ENCODE data around the gene CELSR1. TPM values are rescaled to one million over a fixed set of nuclear protein-coding genes. Genes with fewer than 3 reads are reported as not detected.

The CELSR1 gene
- polyA plus RNA-seq, 2 donors = 19.8 to 34.8 TPM

DNA sequence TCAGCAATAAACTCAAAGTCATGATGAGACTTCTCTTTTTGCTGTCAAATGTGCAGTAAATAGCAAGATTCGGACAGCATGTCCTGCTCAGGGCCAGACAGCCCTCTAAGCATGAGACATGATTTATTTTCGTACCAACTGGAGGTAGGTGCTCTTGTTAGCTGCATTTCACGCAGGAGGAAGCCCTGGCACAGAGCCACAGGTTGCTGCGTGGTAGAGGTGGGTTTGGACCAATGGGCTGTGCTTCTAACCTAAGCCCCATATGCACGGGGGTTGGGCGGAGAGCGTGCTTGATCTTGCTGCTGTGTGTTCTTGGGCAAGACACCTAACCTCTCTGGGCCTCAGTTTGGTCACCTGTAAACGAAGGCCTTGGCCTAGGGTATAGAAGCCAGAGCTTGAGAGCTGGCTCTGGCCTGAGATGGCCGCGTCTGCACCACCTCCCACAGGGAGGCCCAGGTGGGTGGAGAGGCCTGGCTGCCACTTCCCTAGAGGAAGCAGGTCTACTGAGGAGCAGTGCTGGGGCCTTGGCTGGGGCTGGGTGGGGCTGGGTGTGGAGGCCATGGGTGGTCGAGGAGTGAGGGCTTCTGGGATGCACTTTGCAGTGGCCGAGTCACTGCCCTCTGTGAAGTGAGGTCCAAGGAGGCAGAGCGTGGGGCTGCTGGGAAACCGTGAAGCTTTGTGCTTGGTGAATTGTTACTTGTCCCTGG, 44.3 kb upstream of the CELSR1 start:
- Histone ChIP-seq H3K4me3 (ENCODE audit: low read depth in 1 of 2, low read length in 2 of 2) (no peak overlapping the region), H3K27me3 (ENCODE audit: control insufficient read depth in 1 of 2, insufficient read depth in 2 of 2, low read length in 2 of 2) (no peaks in the 10 kb centered on the region), H3K9me3 (ENCODE audit: control insufficient read depth in 2 of 2, insufficient read depth in 1 of 2, low read depth in 1 of 2, low read length in 1 of 2) (no peaks in the 10 kb centered on the region), H3K4me1 (ENCODE audit: control insufficient read depth in 2 of 2, insufficient read depth in 2 of 2, low read length in 1 of 2) (peaks cover 15 to 50% of the 10 kb centered on the region in 2 donors), H3K27ac (ENCODE audit: low read depth in 2 of 2, low read length in 1 of 2) (peak overlapping the region in 1 of 2 donors; percentile 15), H3K36me3 (ENCODE audit: control insufficient read depth in 2 of 2, insufficient read depth in 2 of 2, low read length in 1 of 2) (no peaks in the 10 kb centered on the region)
- WGBS, 2 donors = 69 to 73% methylated on average over 14 of the region's 14 CpGs

DNA sequence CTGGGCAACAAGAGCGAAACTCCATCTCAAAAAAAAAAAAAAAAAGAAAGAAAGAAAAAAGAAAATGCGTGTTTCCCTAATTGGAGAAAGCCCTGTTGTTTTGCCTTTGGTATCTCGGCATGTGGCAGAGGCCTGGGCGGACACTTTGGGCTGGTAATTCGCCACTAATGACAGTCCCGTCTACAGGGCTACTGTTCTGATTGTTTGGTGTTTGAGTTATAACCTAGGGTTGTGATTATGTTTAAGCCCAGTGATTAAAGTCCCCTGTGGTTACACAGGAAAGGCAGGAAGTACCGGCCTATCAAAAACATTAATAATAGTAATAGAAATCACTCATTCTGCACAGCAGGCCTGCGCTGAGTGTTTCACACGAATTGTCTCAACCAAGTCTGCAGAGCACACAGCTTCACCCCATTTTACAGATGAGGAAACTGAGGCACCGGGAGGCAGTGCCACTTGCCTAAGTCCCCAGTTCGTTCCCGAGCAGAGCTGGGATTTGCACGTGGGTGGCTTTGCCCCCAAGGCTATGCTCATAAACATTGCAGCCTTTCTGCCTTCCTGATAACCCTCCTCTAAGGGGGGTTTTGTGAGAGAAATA, 43.6 kb upstream of the CELSR1 start:
- no peaks in the 10 kb centered on the region for H3K27me3 ChIP-seq (ENCODE audit: control insufficient read depth in 1 of 2, insufficient read depth in 2 of 2, low read length in 2 of 2)
- H3K4me3 ChIP-seq (ENCODE audit: low read depth in 1 of 2, low read length in 2 of 2) = no peak overlapping the region
- H3K9me3 ChIP-seq (ENCODE audit: control insufficient read depth in 2 of 2, insufficient read depth in 1 of 2, low read depth in 1 of 2, low read length in 1 of 2) = no peaks in the 10 kb centered on the region
- H3K4me1 ChIP-seq (ENCODE audit: control insufficient read depth in 2 of 2, insufficient read depth in 2 of 2, low read length in 1 of 2) = peaks cover 19 to 51% of the 10 kb centered on the region in 2 donors
- no peaks in the 10 kb centered on the region for H3K36me3 ChIP-seq (ENCODE audit: control insufficient read depth in 2 of 2, insufficient read depth in 2 of 2, low read length in 1 of 2)
- WGBS, 2 donors = 56 to 59% methylated on average over 12 to 13 of the region's 13 CpGs
- no peak overlapping the region for H3K27ac ChIP-seq (ENCODE audit: low read depth in 2 of 2, low read length in 1 of 2)

DNA sequence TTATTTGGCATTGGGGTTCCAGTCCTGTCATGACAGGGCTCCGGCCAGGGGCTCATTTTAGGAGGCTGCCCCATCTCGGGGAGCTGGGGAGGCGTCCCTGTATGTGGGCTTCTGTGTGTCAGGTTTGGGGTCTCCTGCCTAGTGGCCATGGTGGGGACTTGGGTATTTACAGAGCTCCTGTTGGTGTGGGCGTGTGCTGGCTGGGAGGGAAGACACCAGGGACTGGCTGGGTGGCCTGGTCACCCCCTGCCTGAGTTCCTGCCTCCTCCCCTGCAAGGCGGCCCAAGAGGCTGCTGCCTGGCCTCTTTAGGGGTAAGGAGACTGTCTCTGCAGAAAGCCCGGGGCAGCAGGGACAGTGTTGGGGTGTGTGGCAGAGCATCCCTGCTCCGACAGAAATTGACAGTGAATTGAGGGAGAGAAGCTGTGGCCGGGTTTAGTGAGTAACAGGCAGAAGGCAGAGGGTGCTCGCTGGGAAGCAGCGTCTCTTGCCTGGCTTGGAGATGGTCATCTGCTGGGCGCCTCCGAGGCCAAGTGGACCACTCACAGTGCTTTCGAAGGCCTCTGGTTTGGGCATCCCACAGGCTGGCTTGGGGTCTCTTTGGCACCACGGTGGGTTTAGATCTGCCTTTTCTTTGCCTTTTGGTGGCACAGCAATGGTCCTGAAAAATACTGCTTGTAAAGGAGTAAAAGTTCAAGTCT, 42.5 kb upstream of the CELSR1 start:
- 65 to 73% methylated on average over 14 of the region's 14 CpGs for WGBS, 2 donors
- no peaks in the 10 kb centered on the region for H3K27me3 ChIP-seq (ENCODE audit: control insufficient read depth in 1 of 2, insufficient read depth in 2 of 2, low read length in 2 of 2)
- H3K36me3 ChIP-seq (ENCODE audit: control insufficient read depth in 2 of 2, insufficient read depth in 2 of 2, low read length in 1 of 2) = no peaks in the 10 kb centered on the region
- H3K27ac ChIP-seq (ENCODE audit: low read depth in 2 of 2, low read length in 1 of 2) = peak overlapping the region; percentile 40 to 79
- H3K4me1 ChIP-seq (ENCODE audit: control insufficient read depth in 2 of 2, insufficient read depth in 2 of 2, low read length in 1 of 2) = peaks cover 19 to 53% of the 10 kb centered on the region in 2 donors
- no peaks in the 10 kb centered on the region for H3K9me3 ChIP-seq (ENCODE audit: control insufficient read depth in 2 of 2, insufficient read depth in 1 of 2, low read depth in 1 of 2, low read length in 1 of 2)
- no peak overlapping the region for H3K4me3 ChIP-seq (ENCODE audit: low read depth in 1 of 2, low read length in 2 of 2)

DNA sequence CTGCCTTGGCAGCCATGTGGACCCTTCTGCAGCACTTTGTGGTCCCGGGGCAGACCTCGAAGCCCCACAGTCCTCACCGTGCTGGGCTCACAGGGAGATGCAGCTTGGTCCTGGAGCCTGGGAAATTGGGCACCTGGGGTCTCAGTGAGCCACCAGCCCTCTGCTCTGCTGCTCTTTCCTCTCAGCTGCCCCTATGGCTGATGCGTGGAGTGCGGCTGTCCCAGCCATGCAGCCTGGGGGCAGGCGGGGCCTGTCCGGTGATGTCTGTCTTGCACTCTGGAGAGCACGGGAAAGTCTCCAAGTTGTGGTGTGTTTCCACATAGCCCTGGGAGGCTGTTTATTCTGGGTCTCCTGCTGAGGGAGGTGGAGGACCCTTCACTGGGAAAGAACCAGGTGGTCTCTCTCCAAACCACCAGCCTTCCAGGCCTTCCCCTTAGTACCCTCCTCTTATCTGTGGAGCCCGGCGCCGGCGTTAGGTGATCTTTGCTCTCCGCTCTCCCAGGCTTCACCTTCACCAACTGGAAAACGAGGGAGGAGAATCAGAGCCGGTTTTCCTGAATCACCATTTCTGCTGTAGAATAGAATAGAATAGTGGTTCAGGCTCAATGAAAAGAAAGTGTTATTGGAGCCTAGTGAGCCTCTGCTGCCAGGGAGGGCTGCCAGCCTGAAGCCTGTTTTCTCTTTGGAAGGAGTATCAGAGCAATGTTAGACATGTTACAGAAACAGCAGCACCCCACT, 41.6 kb upstream of the CELSR1 start:
- H3K27ac ChIP-seq (ENCODE audit: low read depth in 2 of 2, low read length in 1 of 2) = peak overlapping the region; percentile 72 to 79
- no peaks in the 10 kb centered on the region for H3K36me3 ChIP-seq (ENCODE audit: control insufficient read depth in 2 of 2, insufficient read depth in 2 of 2, low read length in 1 of 2)
- WGBS, 2 donors = 39 to 44% methylated on average over 15 of the region's 15 CpGs
- peaks cover 19 to 43% of the 10 kb centered on the region in 2 donors for H3K4me1 ChIP-seq (ENCODE audit: control insufficient read depth in 2 of 2, insufficient read depth in 2 of 2, low read length in 1 of 2)
- no peaks in the 10 kb centered on the region for H3K27me3 ChIP-seq (ENCODE audit: control insufficient read depth in 1 of 2, insufficient read depth in 2 of 2, low read length in 2 of 2)
- H3K9me3 ChIP-seq (ENCODE audit: control insufficient read depth in 2 of 2, insufficient read depth in 1 of 2, low read depth in 1 of 2, low read length in 1 of 2) = no peaks in the 10 kb centered on the region
- peak overlapping the region; percentile 8 to 15 for H3K4me3 ChIP-seq (ENCODE audit: low read depth in 1 of 2, low read length in 2 of 2)

DNA sequence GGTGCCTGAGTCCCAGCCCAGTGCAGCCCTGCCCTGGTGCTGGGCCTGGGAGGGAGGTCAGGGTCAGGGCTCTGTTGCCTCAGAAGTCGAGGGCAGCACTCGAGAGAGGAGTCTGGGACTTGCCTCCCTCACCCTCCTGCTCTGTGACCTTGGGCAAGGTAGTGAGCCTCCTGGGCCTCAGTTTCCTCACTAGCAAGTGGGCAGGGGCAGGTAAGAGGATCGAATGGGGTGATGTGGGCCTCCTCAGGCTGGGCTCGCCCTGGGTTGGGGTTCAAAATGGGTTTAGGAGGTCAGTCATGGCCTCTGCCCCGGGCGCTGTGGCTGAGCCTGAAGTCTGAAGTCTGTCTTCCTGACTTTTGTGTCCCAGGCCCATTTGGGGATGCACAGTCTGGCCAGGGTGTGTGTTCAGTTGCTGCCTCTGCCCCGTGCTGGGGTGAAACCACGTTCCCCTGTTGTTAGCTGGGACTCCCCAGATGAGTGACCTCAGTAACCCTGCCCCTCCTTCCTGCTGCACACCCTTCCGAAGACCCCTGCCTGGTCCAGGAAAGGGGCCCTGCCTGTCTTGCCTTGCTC, 40.9 kb upstream of the CELSR1 start:
- Histone ChIP-seq H3K36me3 (ENCODE audit: control insufficient read depth in 2 of 2, insufficient read depth in 2 of 2, low read length in 1 of 2) (no peaks in the 10 kb centered on the region), H3K9me3 (ENCODE audit: control insufficient read depth in 2 of 2, insufficient read depth in 1 of 2, low read depth in 1 of 2, low read length in 1 of 2) (no peaks in the 10 kb centered on the region), H3K27ac (ENCODE audit: low read depth in 2 of 2, low read length in 1 of 2) (peak overlapping the region; percentile 72 to 79), H3K27me3 (ENCODE audit: control insufficient read depth in 1 of 2, insufficient read depth in 2 of 2, low read length in 2 of 2) (no peaks in the 10 kb centered on the region), H3K4me3 (ENCODE audit: low read depth in 1 of 2, low read length in 2 of 2) (peak overlapping the region; percentile 65 to 72), H3K4me1 (ENCODE audit: control insufficient read depth in 2 of 2, insufficient read depth in 2 of 2, low read length in 1 of 2) (peaks cover 19 to 40% of the 10 kb centered on the region in 2 donors)
- WGBS, 2 donors = 40 to 43% methylated on average over 9 of the region's 9 CpGs

DNA sequence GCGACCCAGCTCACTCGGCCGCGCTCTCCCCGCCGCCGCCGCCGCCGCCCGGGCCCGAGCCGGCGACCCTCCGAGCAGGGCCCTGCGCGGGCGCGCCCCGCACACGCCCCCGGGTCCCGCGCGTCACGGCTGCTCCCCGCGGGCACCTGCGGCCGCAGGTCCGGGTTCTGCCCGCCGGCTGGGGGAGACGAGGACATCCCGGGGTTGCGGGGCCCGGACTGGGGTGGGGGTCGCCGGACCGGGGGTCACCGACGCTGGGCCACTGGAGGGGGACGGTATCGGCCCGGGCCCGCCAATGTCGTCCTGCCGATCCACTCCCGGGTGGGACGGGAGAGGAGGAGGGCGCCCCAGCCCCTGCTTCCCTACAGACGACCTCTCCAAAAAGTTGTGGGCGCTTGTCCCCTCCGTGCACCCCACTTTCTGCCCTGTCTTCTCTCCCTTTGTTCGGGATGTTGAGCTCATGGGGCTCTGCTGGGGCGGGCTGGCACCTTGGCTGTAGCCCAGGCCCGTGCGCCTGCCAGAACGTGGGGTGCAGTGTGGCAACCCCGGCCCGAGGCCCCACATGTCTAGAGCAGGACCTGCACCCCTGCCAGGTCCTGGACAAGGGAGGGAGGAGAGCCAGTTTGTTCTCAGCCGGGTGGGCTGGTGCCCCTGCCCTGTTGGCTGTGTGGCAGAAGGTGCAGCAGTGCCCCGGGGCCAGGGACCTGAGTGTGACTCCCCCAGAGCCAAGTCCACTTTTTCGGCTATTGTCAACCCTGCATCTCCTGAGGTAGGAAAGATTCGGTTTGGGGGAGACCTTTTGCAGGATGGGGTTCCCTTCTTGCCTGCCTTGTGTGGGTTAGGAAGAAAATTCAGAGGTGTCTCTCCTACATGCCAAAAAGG, 40.2 kb upstream of the CELSR1 start:
- WGBS, 2 donors = 3 to 5% methylated on average over 20 to 65 of the region's 65 CpGs
- Histone ChIP-seq H3K27me3 (ENCODE audit: control insufficient read depth in 1 of 2, insufficient read depth in 2 of 2, low read length in 2 of 2) (no peaks in the 10 kb centered on the region), H3K4me3 (ENCODE audit: low read depth in 1 of 2, low read length in 2 of 2) (peak overlapping the region; percentile 65 to 72), H3K4me1 (ENCODE audit: control insufficient read depth in 2 of 2, insufficient read depth in 2 of 2, low read length in 1 of 2) (peaks cover 19 to 40% of the 10 kb centered on the region in 2 donors), H3K27ac (ENCODE audit: low read depth in 2 of 2, low read length in 1 of 2) (peak overlapping the region; percentile 72 to 79), H3K9me3 (ENCODE audit: control insufficient read depth in 2 of 2, insufficient read depth in 1 of 2, low read depth in 1 of 2, low read length in 1 of 2) (no peaks in the 10 kb centered on the region), H3K36me3 (ENCODE audit: control insufficient read depth in 2 of 2, insufficient read depth in 2 of 2, low read length in 1 of 2) (no peaks in the 10 kb centered on the region)

DNA sequence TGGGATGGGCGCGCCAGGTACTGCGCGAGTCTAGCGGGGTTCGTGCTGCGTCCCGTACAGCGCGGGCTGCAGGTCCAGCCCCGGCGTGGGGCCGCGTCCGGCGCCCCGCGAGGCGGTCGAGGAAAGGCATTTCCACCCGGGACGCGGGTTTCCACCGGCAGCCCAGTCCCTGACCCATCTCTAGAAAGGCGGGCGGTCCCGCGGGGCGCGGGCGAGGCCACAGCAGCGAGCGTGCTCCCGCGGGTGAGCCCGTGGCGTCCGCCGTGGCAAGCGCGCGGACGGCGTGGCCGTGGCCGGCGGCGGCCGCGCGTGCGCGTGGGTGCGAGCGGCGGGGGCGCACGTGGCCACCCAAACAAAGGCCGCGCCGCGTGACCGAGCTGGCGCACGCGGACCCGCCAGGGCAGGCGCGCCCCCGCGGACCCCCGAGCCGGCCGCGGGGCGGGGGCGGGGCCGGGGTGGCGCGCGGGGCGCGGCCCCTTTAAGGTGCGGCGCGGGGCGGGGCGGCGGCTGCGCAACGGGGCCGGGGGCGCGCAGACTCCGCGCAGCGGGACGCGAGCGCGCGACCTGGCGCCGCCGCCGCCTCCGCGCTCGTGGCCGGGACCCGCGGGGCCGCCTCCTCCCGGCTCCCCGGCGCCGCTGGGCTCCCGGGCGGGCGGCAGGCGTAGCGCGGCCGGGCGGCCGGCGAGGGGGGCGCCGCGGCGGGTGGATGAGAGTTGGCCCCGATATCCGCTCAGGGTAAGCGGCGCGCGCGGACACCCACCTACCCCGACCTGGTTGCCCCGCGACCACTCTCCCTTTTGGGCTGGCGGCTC, 39.3 kb upstream of the CELSR1 start:
- Histone ChIP-seq H3K4me3 (ENCODE audit: low read depth in 1 of 2, low read length in 2 of 2) (peak overlapping the region; percentile 65 to 72), H3K27ac (ENCODE audit: low read depth in 2 of 2, low read length in 1 of 2) (peak overlapping the region; percentile 72 to 79), H3K27me3 (ENCODE audit: control insufficient read depth in 1 of 2, insufficient read depth in 2 of 2, low read length in 2 of 2) (no peaks in the 10 kb centered on the region), H3K36me3 (ENCODE audit: control insufficient read depth in 2 of 2, insufficient read depth in 2 of 2, low read length in 1 of 2) (no peaks in the 10 kb centered on the region), H3K9me3 (ENCODE audit: control insufficient read depth in 2 of 2, insufficient read depth in 1 of 2, low read depth in 1 of 2, low read length in 1 of 2) (peaks cover 6 to 7% of the 10 kb centered on the region in 2 donors), H3K4me1 (ENCODE audit: control insufficient read depth in 2 of 2, insufficient read depth in 2 of 2, low read length in 1 of 2) (peaks cover 17 to 39% of the 10 kb centered on the region in 2 donors)
- 0 to 1% methylated on average over 51 to 142 of the region's 142 CpGs for WGBS, 2 donors

DNA sequence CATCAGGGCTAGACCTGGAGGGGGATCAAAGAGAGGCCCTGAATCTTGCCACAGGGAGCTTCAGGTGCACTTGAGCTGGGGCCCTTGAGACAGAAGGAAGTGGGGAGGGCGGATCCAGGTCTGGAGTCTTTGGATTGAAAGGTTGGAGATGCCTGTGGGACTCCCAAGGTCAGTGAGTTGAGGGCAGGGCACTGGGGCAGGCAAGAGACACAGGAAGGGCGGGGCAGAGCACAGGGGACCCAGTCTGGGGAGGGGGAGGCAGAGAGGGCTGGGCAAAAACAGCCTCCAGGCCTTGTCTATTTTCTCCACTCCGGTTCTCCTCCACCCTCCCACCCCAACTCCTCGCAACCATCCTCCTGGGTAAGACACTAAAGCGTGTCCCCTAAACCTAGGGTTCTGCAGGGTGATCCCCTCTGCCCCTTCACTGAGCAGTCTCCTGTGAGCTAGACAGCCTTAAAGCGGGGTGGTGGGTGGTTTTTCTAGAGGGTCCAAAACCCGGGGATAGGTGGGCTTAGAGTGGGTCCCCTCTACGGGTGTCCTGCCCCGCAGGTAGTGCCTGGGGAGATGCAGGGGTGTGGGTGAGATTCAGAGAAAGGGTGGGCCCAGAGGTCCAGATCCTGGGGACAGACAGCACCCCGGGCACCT, 38.6 kb upstream of the CELSR1 start:
- WGBS, 2 donors = 38 to 50% methylated on average over 10 of the region's 10 CpGs
- Histone ChIP-seq H3K27ac (ENCODE audit: low read depth in 2 of 2, low read length in 1 of 2) (peak overlapping the region; percentile 40 to 81), H3K27me3 (ENCODE audit: control insufficient read depth in 1 of 2, insufficient read depth in 2 of 2, low read length in 2 of 2) (no peaks in the 10 kb centered on the region), H3K36me3 (ENCODE audit: control insufficient read depth in 2 of 2, insufficient read depth in 2 of 2, low read length in 1 of 2) (no peaks in the 10 kb centered on the region), H3K4me3 (ENCODE audit: low read depth in 1 of 2, low read length in 2 of 2) (peak overlapping the region; percentile 56 to 72), H3K9me3 (ENCODE audit: control insufficient read depth in 2 of 2, insufficient read depth in 1 of 2, low read depth in 1 of 2, low read length in 1 of 2) (peaks cover 6 to 7% of the 10 kb centered on the region in 2 donors), H3K4me1 (ENCODE audit: control insufficient read depth in 2 of 2, insufficient read depth in 2 of 2, low read length in 1 of 2) (peaks cover 13 to 32% of the 10 kb centered on the region in 2 donors)

Data from esophagus (tissue), 2 donors.